ENCODE data around the gene WDR46.

WDR46 gene

GRCh38 chr6:33299237-33299944 is 10.4 kb upstream of the WDR46 start (continued):
- TF ChIP-seq, protein P1, sequence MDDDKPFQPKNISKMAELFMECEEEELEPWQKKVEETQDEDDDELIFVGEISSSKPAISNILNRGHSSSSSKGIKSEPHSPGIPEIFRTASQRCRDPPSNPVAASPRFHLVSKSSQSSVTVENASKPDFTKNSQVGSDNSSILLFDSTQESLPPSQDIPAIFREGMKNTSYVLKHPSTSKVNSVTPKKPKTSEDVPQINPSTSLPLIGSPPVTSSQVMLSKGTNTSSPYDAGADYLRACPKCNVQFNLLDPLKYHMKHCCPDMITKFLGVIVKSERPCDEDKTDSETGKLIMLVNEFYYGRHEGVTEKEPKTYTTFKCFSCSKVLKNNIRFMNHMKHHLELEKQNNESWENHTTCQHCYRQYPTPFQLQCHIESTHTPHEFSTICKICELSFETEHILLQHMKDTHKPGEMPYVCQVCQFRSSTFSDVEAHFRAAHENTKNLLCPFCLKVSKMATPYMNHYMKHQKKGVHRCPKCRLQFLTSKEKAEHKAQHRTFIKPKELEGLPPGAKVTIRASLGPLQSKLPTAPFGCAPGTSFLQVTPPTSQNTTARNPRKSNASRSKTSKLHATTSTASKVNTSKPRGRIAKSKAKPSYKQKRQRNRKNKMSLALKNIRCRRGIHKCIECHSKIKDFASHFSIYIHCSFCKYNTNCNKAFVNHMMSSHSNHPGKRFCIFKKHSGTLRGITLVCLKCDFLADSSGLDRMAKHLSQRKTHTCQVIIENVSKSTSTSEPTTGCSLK (tag by site-specific recombination; IDR thresholded peaks at IDR 0.05), result no peak
- TF ChIP-seq ZNF10 (tag by site-specific recombination; IDR thresholded peaks at IDR 0.05), result no peak
- peak; percentile 91 for TF ChIP-seq BCL11A (tag by site-specific recombination; IDR thresholded peaks at IDR 0.05; ENCODE audit: low read depth)
- no peak for TF ChIP-seq ZNF791 (tag by site-specific recombination; IDR thresholded peaks at IDR 0.05)
- TF ChIP-seq ZNF792 (tag by site-specific recombination; IDR thresholded peaks at IDR 0.05), result no peak
- TF ChIP-seq ZNF292 (tag by site-specific recombination; IDR thresholded peaks at IDR 0.05; ENCODE audit: borderline replicate concordance, low read depth), result no peak
- no peak for TF ChIP-seq PRDM1 (tag by site-specific recombination; IDR thresholded peaks at IDR 0.05)
- TF ChIP-seq ZNF239 (tag by site-specific recombination; IDR thresholded peaks at IDR 0.05), result no peak
- TF ChIP-seq ZNF548 (tag by site-specific recombination; IDR thresholded peaks at IDR 0.05), result no peak
- TF ChIP-seq ZNF623 (tag by site-specific recombination; IDR thresholded peaks at IDR 0.05), result peak; percentile 28; the same call in 1 of the 2 replicates
- TF ChIP-seq REPIN1 (tag by site-specific recombination; IDR thresholded peaks at IDR 0.05; ENCODE audit: low read depth), result no peak
- TF ChIP-seq BCL11B (tag by site-specific recombination; IDR thresholded peaks at IDR 0.05; ENCODE audit: low read depth), result peak; percentile 89
- peak; percentile 61 for TF ChIP-seq ZFHX2 (tag by site-specific recombination; conservative IDR thresholded peaks at IDR 0.05)
- peak; percentile 54 for TF ChIP-seq ZFP37 (tag by site-specific recombination; IDR thresholded peaks at IDR 0.05)
- TF ChIP-seq ZSCAN18 (tag by site-specific recombination; IDR thresholded peaks at IDR 0.05), result no peak
- TF ChIP-seq MZF1 (tag by site-specific recombination; IDR thresholded peaks at IDR 0.05; ENCODE audit: borderline replicate concordance), result peak; percentile 64; the same call in 1 of the 2 replicates
- TF ChIP-seq ZNF138 (tag by site-specific recombination; IDR thresholded peaks at IDR 0.05; ENCODE audit: borderline replicate concordance), result no peak
- no peak for TF ChIP-seq GLI4 (tag by site-specific recombination; IDR thresholded peaks at IDR 0.05)
- no peak for TF ChIP-seq ZNF571 (tag by site-specific recombination; IDR thresholded peaks at IDR 0.05)
- TF ChIP-seq ZNF184 (tag by site-specific recombination; IDR thresholded peaks at IDR 0.05), result 0 out of 2 replicates have a peak, but pooled peaks have one; percentile 7
- no peak for TF ChIP-seq HOXD13 (CRISPR knock-in tag; IDR thresholded peaks at IDR 0.05; ENCODE audit: borderline replicate concordance)
- no peak for TF ChIP-seq ZNF426 (tag by site-specific recombination; IDR thresholded peaks at IDR 0.05)
- TF ChIP-seq ZNF354C (tag by site-specific recombination; IDR thresholded peaks at IDR 0.05; ENCODE audit: borderline replicate concordance, low read depth), result no peak
- TF ChIP-seq REST (tag by site-specific recombination; IDR thresholded peaks at IDR 0.05), result peak; percentile 27; the same call in 1 of the 2 replicates
- TF ChIP-seq, protein P2, sequence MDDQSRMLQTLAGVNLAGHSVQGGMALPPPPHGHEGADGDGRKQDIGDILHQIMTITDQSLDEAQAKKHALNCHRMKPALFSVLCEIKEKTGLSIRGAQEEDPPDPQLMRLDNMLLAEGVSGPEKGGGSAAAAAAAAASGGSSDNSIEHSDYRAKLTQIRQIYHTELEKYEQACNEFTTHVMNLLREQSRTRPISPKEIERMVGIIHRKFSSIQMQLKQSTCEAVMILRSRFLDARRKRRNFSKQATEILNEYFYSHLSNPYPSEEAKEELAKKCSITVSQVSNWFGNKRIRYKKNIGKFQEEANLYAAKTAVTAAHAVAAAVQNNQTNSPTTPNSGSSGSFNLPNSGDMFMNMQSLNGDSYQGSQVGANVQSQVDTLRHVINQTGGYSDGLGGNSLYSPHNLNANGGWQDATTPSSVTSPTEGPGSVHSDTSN (CRISPR knock-in tag; IDR thresholded peaks at IDR 0.05), result no peak
- TF ChIP-seq ZNF112 (tag by site-specific recombination; IDR thresholded peaks at IDR 0.05), result no peak
- no peak for TF ChIP-seq ZNF433 (tag by site-specific recombination; IDR thresholded peaks at IDR 0.05; ENCODE audit: low read depth)
- TF ChIP-seq SCRT1 (tag by site-specific recombination; IDR thresholded peaks at IDR 0.05; ENCODE audit: borderline replicate concordance), result no peak
- TF ChIP-seq ZNF658 (tag by site-specific recombination; IDR thresholded peaks at IDR 0.05), result no peak
- TF ChIP-seq ZNF302 (tag by site-specific recombination; IDR thresholded peaks at IDR 0.05; ENCODE audit: low read depth), result no peak
- no peak for TF ChIP-seq ZNF626 (tag by site-specific recombination; IDR thresholded peaks at IDR 0.05)
- TF ChIP-seq ZNF785 (tag by site-specific recombination; IDR thresholded peaks at IDR 0.05), result no peak
- TF ChIP-seq ZNF416 (tag by site-specific recombination; IDR thresholded peaks at IDR 0.05), result no peak
- no peak for TF ChIP-seq ZNF350 (tag by site-specific recombination; IDR thresholded peaks at IDR 0.05)

All from HEK293 (cell line).